GM12878 (cell line): Measurements from ENCODE around the gene KANSL3. TPM values are rescaled to one million over a fixed set of nuclear protein-coding genes. Genes with fewer than 3 reads are reported as not detected.

Source experiments
- ATF7 ChIP-seq: fragments of 450-650 bp; IDR thresholded peaks from 2 replicates; pipeline ENCODE4 v1.6.1; 2016; ENCODE audit warnings: low read depth, mild to moderate bottlenecking
- BRCA1 ChIP-seq: IDR thresholded peaks from 2 replicates; pipeline ENCODE4 v1.6.1; 2011; ENCODE audit warnings: low read depth, low read length, improper control_type of control experiment
- CREB1 ChIP-seq: IDR thresholded peaks from 2 replicates; pipeline ENCODE4 v1.6.1; 2012; ENCODE audit warnings: low read depth, mild to moderate bottlenecking, inconsistent platforms
- E2F8 ChIP-seq: fragments of 450-650 bp; IDR thresholded peaks from 2 replicates; pipeline ENCODE4 v1.6.1; 2018; ENCODE audit warnings: mild to moderate bottlenecking, low read depth, moderate library complexity; ENCODE audit not compliant: partially characterized antibody
- EP300 ChIP-seq, 2 experiments: fragments of 150-350 bp in 1 of 2; IDR thresholded peaks; 2 replicates each; pipeline ENCODE4 v1.6.1; 2011 to 2012; ENCODE audit warnings: low read depth in 2 of 2, low read length in 2 of 2, borderline replicate concordance in 1 of 2, improper control_type of control experiment in 1 of 2, inconsistent platforms in 1 of 2; ENCODE audit not compliant: control insufficient read depth in 1 of 2
- JUND ChIP-seq: IDR thresholded peaks from 2 replicates; pipeline ENCODE4 v1.6.1; 2012; ENCODE audit warnings: low read depth, mild to moderate bottlenecking, low read length, improper control_type of control experiment, moderate library complexity
- KDM1A ChIP-seq: fragments of 200-600 bp; sonication (generic); IDR thresholded peaks from 2 replicates; pipeline ENCODE4 v1.6.1; 2016; ENCODE audit warnings: borderline replicate concordance
- KLF5 ChIP-seq: fragments of 450-650 bp; IDR thresholded peaks from 2 replicates; pipeline ENCODE4 v1.6.1; 2014; ENCODE audit warnings: mild to moderate bottlenecking; ENCODE audit not compliant: partially characterized antibody
- MAX ChIP-seq: IDR thresholded peaks from 2 replicates; pipeline ENCODE4 v1.6.1; 2012; ENCODE audit warnings: low read depth, low read length, improper control_type of control experiment
- MXI1 ChIP-seq: fragments of 150-350 bp; IDR thresholded peaks from 2 replicates; pipeline ENCODE4 v1.6.1; 2011; ENCODE audit warnings: low read depth, mild to moderate bottlenecking, inconsistent platforms, low read length, improper control_type of control experiment
- NFYA ChIP-seq: IDR thresholded peaks from 2 replicates; pipeline ENCODE4 v1.6.1; 2011; ENCODE audit warnings: low read depth, mild to moderate bottlenecking, low read length, improper control_type of control experiment, borderline replicate concordance
- NFYB ChIP-seq: IDR thresholded peaks from 2 replicates; pipeline ENCODE4 v1.6.1; 2011; ENCODE audit warnings: low read depth, mild to moderate bottlenecking, low read length, improper control_type of control experiment, moderate library complexity; ENCODE audit not compliant: insufficient read depth
- NKRF ChIP-seq: fragments of 450-650 bp; conservative IDR thresholded peaks from 2 replicates; pipeline ENCODE4 v1.6.1; 2017; ENCODE audit warnings: mild to moderate bottlenecking, moderate library complexity
- PBX3 ChIP-seq: IDR thresholded peaks from 2 replicates; pipeline ENCODE4 v1.6.1; 2011; ENCODE audit warnings: mild to moderate bottlenecking, low read depth, low read length, moderate library complexity; ENCODE audit not compliant: insufficient replicate concordance
- POU2F2 ChIP-seq: IDR thresholded peaks from 3 replicates; pipeline ENCODE4 v1.6.1; 2011; ENCODE audit warnings: low read depth, mild to moderate bottlenecking, low read length, borderline replicate concordance
- SMAD1 ChIP-seq: fragments of 450-650 bp; IDR thresholded peaks from 2 replicates; pipeline ENCODE4 v1.6.1; 2018; ENCODE audit warnings: mild to moderate bottlenecking, low read depth; ENCODE audit not compliant: partially characterized antibody
- SMC3 ChIP-seq: IDR thresholded peaks from 2 replicates; pipeline ENCODE4 v1.6.1; 2011; ENCODE audit warnings: low read length, improper control_type of control experiment, borderline replicate concordance
- SP1 ChIP-seq: IDR thresholded peaks from one replicate; pipeline ENCODE4 v1.6.1; 2011; ENCODE audit warnings: low read depth, low read length
- SREBF1 ChIP-seq: IDR thresholded peaks from 2 replicates; pipeline ENCODE4 v1.6.1; 2012; ENCODE audit warnings: mild to moderate bottlenecking, low read length
- USF1 ChIP-seq: IDR thresholded peaks from 2 replicates; pipeline ENCODE4 v1.6.1; 2011; ENCODE audit warnings: borderline replicate concordance, low read depth, mild to moderate bottlenecking, moderate library complexity, mixed read lengths, low read length; ENCODE audit not compliant: insufficient read depth; ENCODE audit errors: extremely low read length
- ZNF274 ChIP-seq: IDR thresholded peaks from one replicate; pipeline ENCODE4 v1.8.0; 2011; ENCODE audit not compliant: insufficient read length, insufficient read depth
- polyA plus RNA-seq, 11 experiments: library from polyadenylated mRNA; depleted of rRNA in 4 of 11; unstranded in 6 of 11; stranded (reverse) in 5 of 11; fragments of >200 nt; fragmentation: Nextera tagmentation in 4 of 11; fragmentation: Illumina TruSeq in 1 of 11; extraction: Ambion mirVana in 4 of 11; extraction: Trizol in 1 of 11; gene quantifications; 1 replicate in 1 of 11; 2 replicates in 10 of 11; pipeline versions ENCODE4 v1.2.1 to v1.2.3, GENCODE V29; 2011 to 2016; ENCODE audit warnings: inconsistent platforms in 2 of 11, missing spikeins in 2 of 11, low read depth in 1 of 11
- total RNA-seq, 4 experiments: library from RNA; depleted of rRNA in 3 of 4; stranded (reverse); fragments of >200 nt in 3 of 4; fragmentation: Illumina TruSeq in 1 of 4; extraction: Trizol in 1 of 4; gene quantifications; 2 replicates each; pipeline versions ENCODE4 v1.2.1 to v1.2.3, GENCODE V29; 2013 to 2021

KANSL3 gene
- total and polyA plus RNA-seq, 10 of the 15 experiments (the other 5 are each of a cell fraction or from before 2014, with no cell fraction given), result 5.6 to 25.9 (median 16.7) TPM

- TF ChIP-seq E2F8 (no peak), MAX (peak; percentile 86), SMAD1 (no peak), EP300 (IDR thresholded peaks at IDR 0.05; ENCODE audit: borderline replicate concordance in 1 of 2, control insufficient read depth in 1 of 2, low read depth in 2 of 2, low read length in 2 of 2) (peak in 1 of 2 experiments; percentile 66; a peak in 1 of 4 replicates), POU2F2 (peak; percentile 88; the same call in 2 of the 3 replicates), ZNF274 (no peak), NKRF (no peak), PBX3 (peak; percentile 65), JUND (peak; percentile 6; the same call in 1 of the 2 replicates), USF1 (no peak), KDM1A (no peak), ATF7 (0 out of 2 replicates have a peak, but pooled peaks have one; percentile 15), SREBF1 (no peak), KLF5 (peak; percentile 96), NFYA (no peak), SP1 (peak; percentile 100), CREB1 (peak; percentile 83), SMC3 (peak; percentile 22; the same call in 1 of the 2 replicates), NFYB (no peak), BRCA1 (no peak), MXI1 (peak; percentile 91; the same call in 1 of the 2 replicates)
These were observed at the start of gene KANSL3 (continued) for GRCh38 chr2:96638144-96639121.
